SK-N-SH (cell line): ENCODE measurements around the gene TRNP1. TPM values are rescaled to one million over a fixed set of nuclear protein-coding genes. Genes with fewer than 3 reads are reported as not detected.

ENCODE experiments used
- CTCF ChIA-PET: fragments of 300-600, 350-600 bp; formaldehyde crosslinking; extraction: SDS; loops from one replicate; lab custom pipeline; 2021; lab: Yijun Ruan, JAX
- POLR2A ChIA-PET: fragments of 350-600 bp; sonication (Branson Sonifier 250); formaldehyde crosslinking; extraction: SDS; loops from one replicate; lab custom pipeline; 2020; ENCODE audit warnings: antibody characterized with exemption, inconsistent platforms; lab: Yijun Ruan, JAX
- DNase-seq: peaks from one replicate; pipeline ENCODE4 v3.0.0; 2012
- H2AFZ ChIP-seq: fragments of 200-600 bp; sonication (generic); 2 replicates; pipeline ENCODE4 v1.8.1; 2016; ENCODE audit warnings: antibody characterized with exemption, mild to moderate bottlenecking, low read depth
- H3F3A ChIP-seq: fragments of 200-600 bp; sonication (generic); replicated peaks from 2 replicates; pipeline ENCODE3; 2016; ENCODE audit warnings: antibody characterized with exemption, mild to moderate bottlenecking; ENCODE audit not compliant: insufficient read depth
- H3K27ac ChIP-seq, 2 experiments: fragments of 200-500 bp in 1 of 2; fragments of 200-600 bp in 1 of 2; sonication (Bioruptor generic) in 1 of 2; sonication (generic), shearing (Covaris generic) in 1 of 2; 2 replicates each; pipeline versions ENCODE4 v1.5.1 to v1.6.1; 2014 to 2016; ENCODE audit warnings: low read depth in 2 of 2, inconsistent platforms in 1 of 2, low read length in 1 of 2, mild to moderate bottlenecking in 1 of 2, mixed read lengths in 1 of 2
- H3K27me3 ChIP-seq: fragments of 200-600 bp; sonication (generic), shearing (Covaris generic); 2 replicates; pipeline ENCODE4 v1.6.1; 2016; ENCODE audit warnings: mixed run types; ENCODE audit not compliant: insufficient read depth
- H3K36me3 ChIP-seq, 2 experiments: fragments of 200-500 bp in 1 of 2; fragments of 200-600 bp in 1 of 2; sonication (Bioruptor generic) in 1 of 2; sonication (generic) in 1 of 2; replicated peaks in 1 of 2; 2 replicates each; pipeline versions ENCODE3 to v1.5.1; 2014 to 2016; ENCODE audit warnings: low read length in 1 of 2, mild to moderate bottlenecking in 1 of 2; ENCODE audit not compliant: insufficient read depth in 2 of 2, control insufficient read depth in 1 of 2
- H3K4me1 ChIP-seq, 2 experiments: fragments of 200-500 bp in 1 of 2; fragments of 200-600 bp in 1 of 2; sonication (Bioruptor generic) in 1 of 2; sonication (generic), shearing (Covaris generic) in 1 of 2; 2 replicates each; pipeline versions ENCODE4 v1.5.1 to v1.6.1; 2014 to 2016; ENCODE audit warnings: low read depth in 1 of 2, low read length in 1 of 2, mixed run types in 1 of 2; ENCODE audit not compliant: insufficient read depth in 2 of 2, control insufficient read depth in 1 of 2
- H3K4me2 ChIP-seq: fragments of 200-600 bp; sonication (generic), shearing (Covaris generic); 2 replicates; pipeline ENCODE4 v1.6.1; 2017; ENCODE audit warnings: mixed run types
- H3K4me3 ChIP-seq, 2 experiments: fragments of 200-500 bp in 1 of 2; fragments of 200-600 bp in 1 of 2; sonication (Bioruptor generic) in 1 of 2; sonication (generic), shearing (Covaris generic) in 1 of 2; 2 replicates each; pipeline versions ENCODE4 v1.5.1 to v1.8.1; 2014 to 2016; ENCODE audit warnings: low read depth in 2 of 2, inconsistent platforms in 1 of 2, low read length in 1 of 2, mild to moderate bottlenecking in 1 of 2, mixed read lengths in 1 of 2, moderate library complexity in 1 of 2
- H3K79me2 ChIP-seq: fragments of 200-600 bp; sonication (generic); 2 replicates; pipeline ENCODE4 v1.8.1; 2017; ENCODE audit warnings: mild to moderate bottlenecking; ENCODE audit not compliant: insufficient read depth
- H3K9ac ChIP-seq: fragments of 200-600 bp; sonication (generic); 2 replicates; pipeline ENCODE4 v1.6.1; 2017; ENCODE audit warnings: mixed run types
- H3K9me2 ChIP-seq: fragments of 200-600 bp; sonication (generic); 2 replicates; pipeline ENCODE4 v1.6.1; 2017; ENCODE audit warnings: mixed run types
- H3K9me3 ChIP-seq: fragments of 200-600 bp; sonication (generic); 2 replicates; pipeline ENCODE4 v1.6.1; 2017; ENCODE audit warnings: mixed run types, mild to moderate bottlenecking, moderate library complexity
- H4K20me1 ChIP-seq: fragments of 200-600 bp; sonication (generic); 2 replicates; pipeline ENCODE4 v1.6.1; 2017; ENCODE audit warnings: mild to moderate bottlenecking, mixed run types; ENCODE audit not compliant: insufficient read depth
- ELF1 ChIP-seq: IDR thresholded peaks from 2 replicates; pipeline ENCODE4 v1.4.0; 2012
- EP300 ChIP-seq, 2 experiments: IDR thresholded peaks; 2 replicates each; pipeline versions ENCODE4 v1.4.0 to v1.6.1; 2012; ENCODE audit warnings: borderline replicate concordance in 1 of 2, low read depth in 1 of 2, low read length in 1 of 2
- FOXJ3 ChIP-seq: sonication (generic); formaldehyde crosslinking; IDR thresholded peaks from 2 replicates; pipeline ENCODE4 v1.5.1; 2020; ENCODE audit warnings: mild to moderate bottlenecking, missing genetic modification reagents
- FOXM1 ChIP-seq: IDR thresholded peaks from 2 replicates; pipeline ENCODE4 v1.4.0; 2012; ENCODE audit warnings: low read depth, mild to moderate bottlenecking
- GABPA ChIP-seq: IDR thresholded peaks from 2 replicates; pipeline ENCODE4 v1.4.0; 2012; ENCODE audit warnings: low read depth, mild to moderate bottlenecking
- JUND ChIP-seq: IDR thresholded peaks from 2 replicates; pipeline ENCODE4 v1.4.0; 2012
- MEF2A ChIP-seq: IDR thresholded peaks from 2 replicates; pipeline ENCODE4 v1.4.0; 2012; ENCODE audit warnings: low read depth, borderline replicate concordance
- POLR2AphosphoS5 ChIP-seq: IDR thresholded peaks from 2 replicates; pipeline ENCODE4 v1.6.1; 2012; ENCODE audit warnings: low read depth, low read length
- RAD21 ChIP-seq: IDR thresholded peaks from 2 replicates; pipeline ENCODE4 v1.6.1; 2012; ENCODE audit warnings: mild to moderate bottlenecking, low read length
- RCOR1 ChIP-seq: fragments of 150-350 bp; IDR thresholded peaks from 2 replicates; pipeline ENCODE4 v1.6.1; 2017; ENCODE audit warnings: antibody characterized with exemption, low read length
- REST ChIP-seq: IDR thresholded peaks from 2 replicates; pipeline ENCODE4 v1.6.1; 2012; ENCODE audit warnings: mild to moderate bottlenecking, low read depth, low read length, moderate library complexity
- RXRA ChIP-seq: IDR thresholded peaks from 2 replicates; pipeline ENCODE4 v1.4.0; 2012; ENCODE audit warnings: low read depth, mild to moderate bottlenecking, borderline replicate concordance
- TAF1 ChIP-seq: IDR thresholded peaks from 2 replicates; pipeline ENCODE4 v1.6.1; 2012; ENCODE audit warnings: low read depth, mild to moderate bottlenecking, low read length, moderate library complexity, borderline replicate concordance
- TCF12 ChIP-seq: IDR thresholded peaks from 2 replicates; pipeline ENCODE4 v1.4.0; 2012
- TEAD4 ChIP-seq: IDR thresholded peaks from 2 replicates; pipeline ENCODE4 v1.4.0; 2012; ENCODE audit warnings: mild to moderate bottlenecking, borderline replicate concordance; ENCODE audit not compliant: insufficient read depth
- USF1 ChIP-seq: IDR thresholded peaks from 2 replicates; pipeline ENCODE4 v1.4.0; 2012; ENCODE audit warnings: low read depth, borderline replicate concordance
- WGBS: methylation state at CpG from one replicate; pipeline ENCODE4 v1.1.6; 2017; ENCODE audit warnings: low lambda C conversion rate; 5-methylcytosine and 5-hydroxymethylcytosine counted together
- polyA plus RNA-seq, 3 experiments: library from polyadenylated mRNA; depleted of rRNA; stranded (reverse); fragments of >200 nt; gene quantifications; 2 replicates each; pipeline ENCODE4 v1.2.3, GENCODE V29; 2012
- TF ChIP-seq, protein P1 (sequence below): fragments of 150-350 bp; IDR thresholded peaks from 2 replicates; pipeline ENCODE4 v1.6.1; 2016; ENCODE audit warnings: mild to moderate bottlenecking, low read depth, low read length
- TF ChIP-seq, protein P2 (sequence below): IDR thresholded peaks from 2 replicates; pipeline ENCODE4 v1.4.0; 2012; ENCODE audit warnings: low read depth

The TRNP1 gene
- polyA plus RNA-seq, 1 of the 3 experiments (the other 2 are of a cell fraction) = 8.8 TPM

DNA sequence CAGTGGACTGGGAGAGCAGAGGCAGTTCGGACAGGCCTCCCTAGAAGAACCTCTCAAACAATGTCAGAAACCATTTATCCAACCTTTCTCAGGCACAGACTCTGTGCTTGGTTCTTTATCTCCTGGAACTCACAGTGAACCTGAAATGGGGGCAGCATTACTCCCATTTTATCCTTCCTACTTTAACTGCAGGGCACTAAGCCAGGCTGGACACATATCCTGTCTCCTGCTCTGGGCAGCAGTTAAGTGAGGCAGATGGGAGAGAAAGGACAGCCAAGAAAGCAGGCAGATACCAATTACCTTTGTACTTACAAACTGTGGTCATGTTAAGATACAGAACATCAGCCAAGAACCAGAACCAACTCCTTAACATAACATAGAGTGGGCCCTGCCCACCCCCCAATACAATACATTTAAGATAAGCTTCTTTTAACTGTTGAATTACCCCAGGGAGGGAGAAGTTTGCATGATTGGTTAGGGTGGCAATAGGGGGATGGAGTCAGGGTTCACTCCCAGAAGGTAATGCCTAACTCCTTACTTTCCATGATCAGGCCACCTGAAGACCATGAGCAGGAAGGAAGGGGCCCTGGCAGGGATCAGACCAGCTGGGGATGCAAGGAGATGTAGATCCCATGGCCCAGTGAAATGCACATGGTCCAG, 44.1 kb upstream of the TRNP1 start:
- ChIA-PET CTCF (no interaction called here), POLR2A (no interaction called here)
- no peak overlapping the region for H2AFZ ChIP-seq
- H3K4me2 ChIP-seq = no peak overlapping the region
- DNase-seq = peak; percentile 28
- H3K4me1 ChIP-seq = peaks cover 0 to 3% of the 10 kb centered on the region in 2 experiments; a peak in 1 of 4 replicates
- peaks cover 9 to 13% of the 10 kb centered on the region in 2 experiments for H3K36me3 ChIP-seq
- WGBS = 100% methylated on average over 1 of the region's 1 CpG
- H3K27me3 ChIP-seq = no peaks in the 10 kb centered on the region
- no peak overlapping the region for H3K9ac ChIP-seq
- H3K4me3 ChIP-seq = no peak overlapping the region
- no peaks in the 10 kb centered on the region for H3K79me2 ChIP-seq
- no peaks in the 10 kb centered on the region for H3K9me3 ChIP-seq
- H3F3A ChIP-seq = peaks cover 8% of the 10 kb centered on the region
- H3K9me2 ChIP-seq = no peaks in the 10 kb centered on the region
- H3K27ac ChIP-seq = no peak overlapping the region; a peak in 1 of 4 replicates
- no peaks in the 10 kb centered on the region for H4K20me1 ChIP-seq
- TF ChIP-seq TCF12 (no peak), FOXJ3 (no peak), ELF1 (no peak), POLR2AphosphoS5 (no peak), USF1 (no peak), RAD21 (no peak), REST (no peak), FOXM1 (no peak), GABPA (no peak), EP300 (IDR thresholded peaks at IDR 0.05; ENCODE audit: borderline replicate concordance in 1 of 2, low read depth in 1 of 2, low read length in 1 of 2) (no peak), JUND (no peak), TEAD4 (no peak), RXRA (no peak), RCOR1 (no peak), TAF1 (no peak), MEF2A (no peak)
- TF ChIP-seq, protein P1, sequence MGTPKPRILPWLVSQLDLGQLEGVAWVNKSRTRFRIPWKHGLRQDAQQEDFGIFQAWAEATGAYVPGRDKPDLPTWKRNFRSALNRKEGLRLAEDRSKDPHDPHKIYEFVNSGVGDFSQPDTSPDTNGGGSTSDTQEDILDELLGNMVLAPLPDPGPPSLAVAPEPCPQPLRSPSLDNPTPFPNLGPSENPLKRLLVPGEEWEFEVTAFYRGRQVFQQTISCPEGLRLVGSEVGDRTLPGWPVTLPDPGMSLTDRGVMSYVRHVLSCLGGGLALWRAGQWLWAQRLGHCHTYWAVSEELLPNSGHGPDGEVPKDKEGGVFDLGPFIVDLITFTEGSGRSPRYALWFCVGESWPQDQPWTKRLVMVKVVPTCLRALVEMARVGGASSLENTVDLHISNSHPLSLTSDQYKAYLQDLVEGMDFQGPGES = no peak
- TF ChIP-seq, protein P2, sequence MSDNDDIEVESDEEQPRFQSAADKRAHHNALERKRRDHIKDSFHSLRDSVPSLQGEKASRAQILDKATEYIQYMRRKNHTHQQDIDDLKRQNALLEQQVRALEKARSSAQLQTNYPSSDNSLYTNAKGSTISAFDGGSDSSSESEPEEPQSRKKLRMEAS = no peak
